Cardiac atrium fibroblast (primary cell): ENCODE measurements around the gene LOXHD1. TPM values are rescaled to one million over a fixed set of nuclear protein-coding genes. Genes with fewer than 3 reads are reported as not detected.

Experiments used
- total RNA-seq: library from RNA; depleted of rRNA; stranded (reverse); fragments of >200 nt; gene quantifications from 2 replicates; pipeline ENCODE4 v1.2.3, GENCODE V29; 2015

Gene LOXHD1, protein sequence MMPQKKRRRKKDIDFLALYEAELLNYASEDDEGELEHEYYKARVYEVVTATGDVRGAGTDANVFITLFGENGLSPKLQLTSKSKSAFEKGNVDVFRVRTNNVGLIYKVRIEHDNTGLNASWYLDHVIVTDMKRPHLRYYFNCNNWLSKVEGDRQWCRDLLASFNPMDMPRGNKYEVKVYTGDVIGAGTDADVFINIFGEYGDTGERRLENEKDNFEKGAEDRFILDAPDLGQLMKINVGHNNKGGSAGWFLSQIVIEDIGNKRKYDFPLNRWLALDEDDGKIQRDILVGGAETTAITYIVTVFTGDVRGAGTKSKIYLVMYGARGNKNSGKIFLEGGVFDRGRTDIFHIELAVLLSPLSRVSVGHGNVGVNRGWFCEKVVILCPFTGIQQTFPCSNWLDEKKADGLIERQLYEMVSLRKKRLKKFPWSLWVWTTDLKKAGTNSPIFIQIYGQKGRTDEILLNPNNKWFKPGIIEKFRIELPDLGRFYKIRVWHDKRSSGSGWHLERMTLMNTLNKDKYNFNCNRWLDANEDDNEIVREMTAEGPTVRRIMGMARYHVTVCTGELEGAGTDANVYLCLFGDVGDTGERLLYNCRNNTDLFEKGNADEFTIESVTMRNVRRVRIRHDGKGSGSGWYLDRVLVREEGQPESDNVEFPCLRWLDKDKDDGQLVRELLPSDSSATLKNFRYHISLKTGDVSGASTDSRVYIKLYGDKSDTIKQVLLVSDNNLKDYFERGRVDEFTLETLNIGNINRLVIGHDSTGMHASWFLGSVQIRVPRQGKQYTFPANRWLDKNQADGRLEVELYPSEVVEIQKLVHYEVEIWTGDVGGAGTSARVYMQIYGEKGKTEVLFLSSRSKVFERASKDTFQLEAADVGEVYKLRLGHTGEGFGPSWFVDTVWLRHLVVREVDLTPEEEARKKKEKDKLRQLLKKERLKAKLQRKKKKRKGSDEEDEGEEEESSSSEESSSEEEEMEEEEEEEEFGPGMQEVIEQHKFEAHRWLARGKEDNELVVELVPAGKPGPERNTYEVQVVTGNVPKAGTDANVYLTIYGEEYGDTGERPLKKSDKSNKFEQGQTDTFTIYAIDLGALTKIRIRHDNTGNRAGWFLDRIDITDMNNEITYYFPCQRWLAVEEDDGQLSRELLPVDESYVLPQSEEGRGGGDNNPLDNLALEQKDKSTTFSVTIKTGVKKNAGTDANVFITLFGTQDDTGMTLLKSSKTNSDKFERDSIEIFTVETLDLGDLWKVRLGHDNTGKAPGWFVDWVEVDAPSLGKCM (N-terminal part only)
- not detected in 2 replicates for total RNA-seq

DNA sequence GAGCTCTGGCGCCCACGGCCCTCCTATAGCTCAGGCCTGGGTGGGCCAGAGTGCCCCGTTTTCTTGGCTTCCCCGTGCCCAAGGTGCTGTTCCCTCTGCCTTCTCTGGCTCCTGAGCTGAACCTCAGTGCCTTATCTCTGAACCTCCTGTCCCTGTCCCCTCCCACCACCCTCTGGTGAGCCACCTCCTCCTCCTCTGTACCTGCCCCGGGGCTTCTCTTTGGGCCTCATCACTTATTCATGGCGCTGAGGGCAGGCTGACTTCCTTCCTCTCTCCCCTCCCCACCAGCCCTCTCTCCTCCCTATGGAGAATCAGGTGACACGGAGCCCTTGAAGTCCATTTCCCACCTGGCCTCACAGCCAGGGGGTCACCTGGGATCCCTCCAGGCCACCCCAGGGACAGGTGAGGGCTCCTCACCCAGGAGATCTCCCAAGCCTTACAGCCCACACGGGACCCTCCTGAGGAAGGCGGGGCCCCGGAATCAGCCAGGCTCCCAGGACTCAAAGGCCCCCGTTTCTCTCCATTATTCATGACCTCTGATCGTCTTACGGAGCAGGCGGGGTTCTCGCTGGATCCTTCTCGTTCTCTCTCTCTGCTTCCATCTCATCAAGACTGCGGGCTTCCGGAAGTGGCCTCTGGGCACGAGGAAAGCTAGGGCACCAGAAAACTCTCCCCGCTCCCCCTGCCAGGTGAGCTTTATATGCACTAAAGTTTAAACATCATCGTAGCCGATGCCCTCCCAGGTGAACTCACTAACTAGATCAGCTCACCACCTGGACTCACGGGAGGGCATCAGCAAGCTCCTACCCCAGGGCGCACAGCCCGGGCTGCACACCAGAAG, at the start of gene LOXHD1:
LOXHD1 (minus strand) TSS at position 106 of the 841 bp plus-strand sequence. CDS start 187 bp downstream, outside the sequence.

Other genes starting within 250 kb of the LOXHD1 start
- gene ST8SIA5, start 99.8 kb upstream of the LOXHD1 start, total RNA-seq: not detected in 2 replicates